Esophagus squamous epithelium (tissue), 5 donors: Measurements from ENCODE around the gene ROR1. TPM values are rescaled to one million over a fixed set of nuclear protein-coding genes. Genes with fewer than 3 reads are reported as not detected.

ENCODE experiments used
- DNase-seq: peaks from one replicate; lab custom pipeline; 2025; lab: John Stamatoyannopoulos, UW
- H3K27ac ChIP-seq, 4 donors: fragments of 200-600 bp; sonication (generic); one replicate each; pipeline ENCODE4 v1.5.1; 2016 to 2019; ENCODE audit warnings: mild to moderate bottlenecking in 1 of 4
- H3K27me3 ChIP-seq, 4 donors: fragments of 200-600 bp; sonication (generic); 1 replicate in 3 of 4; 2 replicates in 1 of 4; pipeline versions ENCODE4 v1.5.1 to v1.6.0; 2017 to 2021; ENCODE audit warnings: antibody characterized with exemption in 1 of 4
- H3K36me3 ChIP-seq, 3 donors: fragments of 200-600 bp; sonication (generic); one replicate each; pipeline ENCODE4 v1.5.1; 2016 to 2019
- H3K4me1 ChIP-seq, 3 donors: fragments of 200-600 bp; sonication (generic); one replicate each; pipeline ENCODE4 v1.5.1; 2017 to 2019
- H3K4me3 ChIP-seq, 4 donors: fragments of 200-600 bp; sonication (generic); 1 replicate in 3 of 4; 2 replicates in 1 of 4; pipeline ENCODE4 v1.5.1; 2016 to 2019; ENCODE audit warnings: mild to moderate bottlenecking in 2 of 4, moderate library complexity in 1 of 4
- H3K9me3 ChIP-seq, 3 donors: fragments of 200-600 bp; sonication (generic); one replicate each; pipeline ENCODE4 v1.5.1; 2016 to 2019
- CTCF ChIP-seq, 6 experiments: fragments of 450-650 bp in 4 of 6; fragments of 200-600 bp in 2 of 6; sonication (generic) in 2 of 6; IDR thresholded peaks; one replicate each; pipeline ENCODE4 v1.5.1; 2016 to 2019; ENCODE audit warnings: antibody characterized with exemption in 6 of 6, mild to moderate bottlenecking in 4 of 6, moderate library complexity in 4 of 6
- POLR2A ChIP-seq, 4 donors: fragments of 450-650 bp; IDR thresholded peaks; one replicate each; pipeline ENCODE4 v1.6.1; 2017; ENCODE audit warnings: antibody characterized with exemption in 4 of 4, mild to moderate bottlenecking in 4 of 4, moderate library complexity in 3 of 4
- WGBS, 2 donors: methylation state at CpG; one replicate each; pipeline ENCODE4 v1.1.5; 2018; 5-methylcytosine and 5-hydroxymethylcytosine counted together
- intact Hi-C: fragments of 100-400 bp; cut with DNase I; formaldehyde crosslinking; loops from one replicate; pipeline ENCODE4 v1.15.0; 2022
- total RNA-seq, 4 donors: library from RNA; depleted of rRNA; stranded (reverse); fragments of >200 nt; gene quantifications; one replicate each; pipeline ENCODE4 v1.1.0, GENCODE V29; 2016
- donor health status: DM: yes; HTN: yes; CAD: no.

The ROR1 gene
- total RNA-seq, 4 donors from 2014 or later = 6.6 to 15.3 (median 9.4) TPM

GRCh38 chr1:63945943-63946342, 172.1 kb downstream of the ROR1 start:
- intact Hi-C loops = no loop called here
- no peak overlapping the region for H3K4me3 ChIP-seq
- no peak overlapping the region for H3K27ac ChIP-seq
- no peaks in the 10 kb centered on the region for H3K9me3 ChIP-seq
- no peaks in the 10 kb centered on the region for H3K27me3 ChIP-seq
- no peak for DNase-seq
- H3K36me3 ChIP-seq = no peaks in the 10 kb centered on the region
- peaks cover 0 to 34% (median 15%) of the 10 kb centered on the region in 3 donors for H3K4me1 ChIP-seq
- TF ChIP-seq POLR2A (IDR thresholded peaks at IDR 0.05) = no peak
- TF ChIP-seq CTCF (IDR thresholded peaks at IDR 0.05) = no peak
- 94 to 100% methylated on average over 1 of the region's 1 CpG for WGBS, 2 donors

GRCh38 chr1:63946866-63947491, 173.2 kb downstream of the ROR1 start:
- peaks cover 0 to 39% (median 15%) of the 10 kb centered on the region in 3 donors for H3K4me1 ChIP-seq
- H3K4me3 ChIP-seq = no peak overlapping the region
- 35 to 39% methylated on average over 6 of the region's 11 CpGs for WGBS, 2 donors
- no peak for DNase-seq
- no peaks in the 10 kb centered on the region for H3K36me3 ChIP-seq
- no peaks in the 10 kb centered on the region for H3K9me3 ChIP-seq
- H3K27ac ChIP-seq = peak overlapping the region in 1 of 4 donors; percentile 25
- H3K27me3 ChIP-seq = no peaks in the 10 kb centered on the region
- TF ChIP-seq POLR2A (IDR thresholded peaks at IDR 0.05) (no peak), CTCF (IDR thresholded peaks at IDR 0.05) (no peak)
- intact Hi-C loops = no loop called here

- no peak overlapping the region for H3K27ac ChIP-seq
Observed at GRCh38 chr1:63947904-63948303, 174.1 kb downstream of the ROR1 start.

GRCh38 chr1:63950023-63950422, 176.2 kb downstream of the ROR1 start:
- H3K4me1 ChIP-seq = peaks cover 0 to 39% (median 15%) of the 10 kb centered on the region in 3 donors
- no peak for DNase-seq
- intact Hi-C loops = no loop called here
- no peaks in the 10 kb centered on the region for H3K27me3 ChIP-seq
- H3K4me3 ChIP-seq = peak overlapping the region in 1 of 4 donors; percentile 48
- peaks cover 0 to 13% (median 13%) of the 10 kb centered on the region in 3 donors for H3K9me3 ChIP-seq
- TF ChIP-seq CTCF (IDR thresholded peaks at IDR 0.05) (no peak), POLR2A (IDR thresholded peaks at IDR 0.05) (no peak)
- H3K36me3 ChIP-seq = no peaks in the 10 kb centered on the region
- 25 to 45% methylated on average over 3 of the region's 3 CpGs for WGBS, 2 donors
- peak overlapping the region in 2 of 4 donors; percentile 32 to 55 for H3K27ac ChIP-seq

More at GRCh38 chr1:63947904-63948303, 174.1 kb downstream of the ROR1 start:
- Histone ChIP-seq H3K27me3 (no peaks in the 10 kb centered on the region), H3K9me3 (no peaks in the 10 kb centered on the region), H3K4me3 (no peak overlapping the region), H3K36me3 (no peaks in the 10 kb centered on the region), H3K4me1 (peaks cover 0 to 39% (median 15%) of the 10 kb centered on the region in 3 donors)
- intact Hi-C loops = no loop called here
- no peak for DNase-seq
- 90 to 91% methylated on average over 3 of the region's 3 CpGs for WGBS, 2 donors
- TF ChIP-seq CTCF (IDR thresholded peaks at IDR 0.05) (no peak), POLR2A (IDR thresholded peaks at IDR 0.05) (no peak)

- DNase-seq = no peak
- H3K27me3 ChIP-seq = no peaks in the 10 kb centered on the region
- H3K4me3 ChIP-seq = no peak overlapping the region
- H3K36me3 ChIP-seq = no peaks in the 10 kb centered on the region
- peaks cover 0 to 13% (median 13%) of the 10 kb centered on the region in 3 donors for H3K9me3 ChIP-seq
- H3K27ac ChIP-seq = no peak overlapping the region
- 58 to 62% methylated on average over 5 of the region's 5 CpGs for WGBS, 2 donors
- intact Hi-C loops = no loop called here
- TF ChIP-seq CTCF (IDR thresholded peaks at IDR 0.05) (no peak), POLR2A (IDR thresholded peaks at IDR 0.05) (no peak)
- H3K4me1 ChIP-seq = peaks cover 0 to 39% (median 15%) of the 10 kb centered on the region in 3 donors
Observed at GRCh38 chr1:63951059-63951946, 177.5 kb downstream of the ROR1 start.
